Kidney glomerular epithelial cell (primary cell): ENCODE measurements around the gene SPTA1.

ENCODE experiments used
- DNase-seq: peaks from one replicate; lab custom pipeline; 2025; lab: John Stamatoyannopoulos, UW

Gene SPTA1

GRCh38 chr1:158685085-158685484, 1.4 kb downstream of the SPTA1 start:
- DNase-seq: no peak

- no peak for DNase-seq
These were observed 4.9 kb downstream of the SPTA1 start for GRCh38 chr1:158681606-158682005.

- no peak for DNase-seq
These were observed 7.2 kb downstream of the SPTA1 start for GRCh38 chr1:158679289-158679688.

GRCh38 chr1:158675563-158676323, 10.8 kb downstream of the SPTA1 start:
- no peak for DNase-seq

- DNase-seq: no peak
These were observed 12.2 kb downstream of the SPTA1 start for GRCh38 chr1:158674302-158674701.

GRCh38 chr1:158666037-158666436, 20.5 kb downstream of the SPTA1 start:
- DNase-seq: no peak

- DNase-seq: no peak
These were observed 31.9 kb downstream of the SPTA1 start for GRCh38 chr1:158654571-158654970.

GRCh38 chr1:158654086-158654485, 32.4 kb downstream of the SPTA1 start:
- no peak for DNase-seq

- no peak for DNase-seq
These were observed 33.7 kb downstream of the SPTA1 start for GRCh38 chr1:158652721-158653334.

- no peak for DNase-seq
These were observed 37.5 kb downstream of the SPTA1 start for GRCh38 chr1:158649052-158649451.

- DNase-seq: no peak
These were observed 40.0 kb downstream of the SPTA1 start for GRCh38 chr1:158646465-158646864.

- no peak for DNase-seq
These were observed 42.1 kb downstream of the SPTA1 start for GRCh38 chr1:158644449-158644848.

GRCh38 chr1:158638904-158639303, 47.6 kb downstream of the SPTA1 start:
- DNase-seq: no peak

GRCh38 chr1:158638146-158638545, 48.4 kb downstream of the SPTA1 start:
- no peak for DNase-seq

GRCh38 chr1:158613764-158614163, 72.8 kb downstream of the SPTA1 start:
- DNase-seq: no peak

GRCh38 chr1:158611916-158612315, 74.6 kb downstream of the SPTA1 start:
- DNase-seq: no peak

GRCh38 chr1:158607296-158607695, 79.2 kb downstream of the SPTA1 start:
- DNase-seq: no peak

- DNase-seq: no peak
These were observed 81.5 kb downstream of the SPTA1 start, which contains the start of gene OR10Z1 for GRCh38 chr1:158604968-158605367. Gene OR10Z1 (plus strand): TSS chr1:158605268. CDS start chr1:158606439, 1,171 bp downstream.

- DNase-seq: no peak
These were observed 85.8 kb downstream of the SPTA1 start for GRCh38 chr1:158600735-158601134.

- DNase-seq: no peak
These were observed 99.6 kb downstream of the SPTA1 start for GRCh38 chr1:158586942-158587341.

- no peak for DNase-seq
These were observed 102.6 kb downstream of the SPTA1 start for GRCh38 chr1:158583962-158584361.

GRCh38 chr1:158579733-158580132, 106.8 kb downstream of the SPTA1 start, which contains the start of gene OR10X1:
Gene OR10X1 (minus strand): TSS chr1:158579899. CDS start chr1:158579899, 0 bp downstream.
- no peak for DNase-seq

GRCh38 chr1:158577561-158577960, 109.0 kb downstream of the SPTA1 start:
- no peak for DNase-seq

- DNase-seq: no peak
These were observed 114.3 kb downstream of the SPTA1 start for GRCh38 chr1:158572226-158572625.
